Measurements from ENCODE around the gene PPP1R15A.
"Not testable (repeated sequence)": the region's sequence is repeated elsewhere in the genome, so short reads cannot be mapped to it uniquely, and the experiment has no call there.

Gene PPP1R15A

GRCh38 chr19:48915757-48916156, 43.5 kb downstream of the PPP1R15A start:
- DNase-seq: no peak

GRCh38 chr19:48918071-48918470, 45.9 kb downstream of the PPP1R15A start:
- DNase-seq: no peak

GRCh38 chr19:48918801-48919247, 46.6 kb downstream of the PPP1R15A start:
- DNase-seq: peak; percentile 16

- DNase-seq: not testable (repeated sequence)
These were observed 47.0 kb downstream of the PPP1R15A start for GRCh38 chr19:48919271-48919670.

- no peak for DNase-seq
These were observed 48.7 kb downstream of the PPP1R15A start for GRCh38 chr19:48920949-48921348.

GRCh38 chr19:48921721-48922500, 49.7 kb downstream of the PPP1R15A start:
- DNase-seq: no peak

GRCh38 chr19:48922548-48923490, 50.6 kb downstream of the PPP1R15A start:
- no peak for DNase-seq

GRCh38 chr19:48925240-48925843, 53.1 kb downstream of the PPP1R15A start:
- peak; percentile 18 for DNase-seq

All from stimulated activated CD4-positive, alpha-beta T cell treated with anti-CD3 and anti-CD28 coated beads, Interleukin-1b, Interleukin-23, amount 100 ng/mL, for 48 hours (primary cell).